Measurements from ENCODE around the gene C14orf119.

C14orf119 gene

GRCh38 chr14:23094666-23095195 is 574 bp upstream of the C14orf119 start, which contains the start of gene ACIN1:
TSS of gene ACIN1 (minus strand) at chr14:23095136. CDS start at chr14:23095112, 24 bp downstream.
- Histone ChIP-seq H3K36me3 (ENCODE audit: insufficient read depth, low read depth, low read length) (peaks cover 63% of the 10 kb centered on the region), H3K9ac (ENCODE audit: low read depth, low read length) (peak within 1 kb of the TSS; percentile 99)

GRCh38 chr14:23097786-23098185 is 2.5 kb downstream of the C14orf119 start:
- Histone ChIP-seq H3K36me3 (ENCODE audit: insufficient read depth, low read depth, low read length) (peaks cover 32% of the 10 kb centered on the region), H3K4me1 (ENCODE audit: insufficient read depth, low read length) (peaks cover 6% of the 10 kb centered on the region; the same call in 1 of the 2 replicates), H3K9ac (ENCODE audit: low read depth, low read length) (no peak overlapping the region), H3K27ac (ENCODE audit: low read length) (no peak overlapping the region), H3K9me3 (ENCODE audit: insufficient read depth, low read depth, low read length) (no peaks in the 10 kb centered on the region), H3K27me3 (ENCODE audit: insufficient read depth, low read length) (no peaks in the 10 kb centered on the region), H3K4me3 (ENCODE audit: low read length) (no peak overlapping the region)

More at GRCh38 chr14:23094666-23095195, 574 bp upstream of the C14orf119 start, which contains the start of gene ACIN1:
- H3K27me3 ChIP-seq (ENCODE audit: insufficient read depth, low read length): no peaks in the 10 kb centered on the region
- H3K27ac ChIP-seq (ENCODE audit: low read length): peak within 1 kb of the TSS; percentile 97
- H3K9me3 ChIP-seq (ENCODE audit: insufficient read depth, low read depth, low read length): no peaks in the 10 kb centered on the region
- peaks cover 6% of the 10 kb centered on the region; the same call in 1 of the 2 replicates for H3K4me1 ChIP-seq (ENCODE audit: insufficient read depth, low read length)
- peak within 1 kb of the TSS; percentile 92 for H3K4me3 ChIP-seq (ENCODE audit: low read length)

GRCh38 chr14:23099212-23099861 is 4.0 kb downstream of the C14orf119 start:
- no peaks in the 10 kb centered on the region for H3K27me3 ChIP-seq (ENCODE audit: insufficient read depth, low read length)
- no peak overlapping the region for H3K4me3 ChIP-seq (ENCODE audit: low read length)
- no peaks in the 10 kb centered on the region for H3K9me3 ChIP-seq (ENCODE audit: insufficient read depth, low read depth, low read length)
- H3K36me3 ChIP-seq (ENCODE audit: insufficient read depth, low read depth, low read length): peaks cover 24% of the 10 kb centered on the region
- H3K4me1 ChIP-seq (ENCODE audit: insufficient read depth, low read length): peaks cover 7% of the 10 kb centered on the region; the same call in 1 of the 2 replicates
- H3K9ac ChIP-seq (ENCODE audit: low read depth, low read length): no peak overlapping the region
- H3K27ac ChIP-seq (ENCODE audit: low read length): no peak overlapping the region

- peaks cover 15% of the 10 kb centered on the region; the same call in 1 of the 2 replicates for H3K4me1 ChIP-seq (ENCODE audit: insufficient read depth, low read length)
- H3K27ac ChIP-seq (ENCODE audit: low read length): no peak overlapping the region
- H3K36me3 ChIP-seq (ENCODE audit: insufficient read depth, low read depth, low read length): peaks cover 24% of the 10 kb centered on the region
- no peak overlapping the region for H3K9ac ChIP-seq (ENCODE audit: low read depth, low read length)
- H3K27me3 ChIP-seq (ENCODE audit: insufficient read depth, low read length): no peaks in the 10 kb centered on the region; the same call in 1 of the 2 replicates
- no peak overlapping the region for H3K4me3 ChIP-seq (ENCODE audit: low read length)
- no peaks in the 10 kb centered on the region for H3K9me3 ChIP-seq (ENCODE audit: insufficient read depth, low read depth, low read length)
Measured at GRCh38 chr14:23101213-23101970, 6.1 kb downstream of the C14orf119 start.

- Histone ChIP-seq H3K9ac (ENCODE audit: low read depth, low read length) (no peak overlapping the region), H3K27ac (ENCODE audit: low read length) (no peak overlapping the region), H3K9me3 (ENCODE audit: insufficient read depth, low read depth, low read length) (no peaks in the 10 kb centered on the region), H3K4me3 (ENCODE audit: low read length) (no peak overlapping the region), H3K4me1 (ENCODE audit: insufficient read depth, low read length) (peaks cover 14% of the 10 kb centered on the region; the same call in 1 of the 2 replicates), H3K27me3 (ENCODE audit: insufficient read depth, low read length) (no peaks in the 10 kb centered on the region; the same call in 1 of the 2 replicates), H3K36me3 (ENCODE audit: insufficient read depth, low read depth, low read length) (peaks cover 22% of the 10 kb centered on the region)
Measured at GRCh38 chr14:23101986-23102625, 6.8 kb downstream of the C14orf119 start.

- H3K27me3 ChIP-seq (ENCODE audit: insufficient read depth, low read length): no peaks in the 10 kb centered on the region; the same call in 1 of the 2 replicates
- no peak overlapping the region for H3K4me3 ChIP-seq (ENCODE audit: low read length)
- no peaks in the 10 kb centered on the region for H3K9me3 ChIP-seq (ENCODE audit: insufficient read depth, low read depth, low read length)
- H3K36me3 ChIP-seq (ENCODE audit: insufficient read depth, low read depth, low read length): peaks cover 15% of the 10 kb centered on the region
- H3K9ac ChIP-seq (ENCODE audit: low read depth, low read length): no peak overlapping the region
- no peak overlapping the region for H3K27ac ChIP-seq (ENCODE audit: low read length)
- peaks cover 13% of the 10 kb centered on the region; the same call in 1 of the 2 replicates for H3K4me1 ChIP-seq (ENCODE audit: insufficient read depth, low read length)
Measured at GRCh38 chr14:23102801-23103200, 7.5 kb downstream of the C14orf119 start.

GRCh38 chr14:23103581-23103980 is 8.3 kb downstream of the C14orf119 start:
- Histone ChIP-seq H3K36me3 (ENCODE audit: insufficient read depth, low read depth, low read length) (peaks cover 7% of the 10 kb centered on the region), H3K27me3 (ENCODE audit: insufficient read depth, low read length) (no peaks in the 10 kb centered on the region; the same call in 1 of the 2 replicates)

GRCh38 chr14:23104070-23104590 is 8.8 kb downstream of the C14orf119 start:
- H3K4me3 ChIP-seq (ENCODE audit: low read length): no peak overlapping the region
- 0 out of 2 replicates have a peak, but pooled peaks cover 5% of the 10 kb centered on the region for H3K9me3 ChIP-seq (ENCODE audit: insufficient read depth, low read depth, low read length)
- H3K4me1 ChIP-seq (ENCODE audit: insufficient read depth, low read length): peaks cover 13% of the 10 kb centered on the region; the same call in 1 of the 2 replicates
- H3K9ac ChIP-seq (ENCODE audit: low read depth, low read length): no peak overlapping the region
- no peaks in the 10 kb centered on the region; the same call in 1 of the 2 replicates for H3K27me3 ChIP-seq (ENCODE audit: insufficient read depth, low read length)
- no peak overlapping the region for H3K27ac ChIP-seq (ENCODE audit: low read length)
- peaks cover 2% of the 10 kb centered on the region for H3K36me3 ChIP-seq (ENCODE audit: insufficient read depth, low read depth, low read length)

More at GRCh38 chr14:23103581-23103980, 8.3 kb downstream of the C14orf119 start:
- Histone ChIP-seq H3K9ac (ENCODE audit: low read depth, low read length) (no peak overlapping the region), H3K4me3 (ENCODE audit: low read length) (no peak overlapping the region), H3K9me3 (ENCODE audit: insufficient read depth, low read depth, low read length) (0 out of 2 replicates have a peak, but pooled peaks cover 1% of the 10 kb centered on the region), H3K27ac (ENCODE audit: low read length) (no peak overlapping the region), H3K4me1 (ENCODE audit: insufficient read depth, low read length) (peaks cover 13% of the 10 kb centered on the region; the same call in 1 of the 2 replicates)

- Histone ChIP-seq H3K36me3 (ENCODE audit: insufficient read depth, low read depth, low read length) (no peaks in the 10 kb centered on the region), H3K9me3 (ENCODE audit: insufficient read depth, low read depth, low read length) (0 out of 2 replicates have a peak, but pooled peaks cover 5% of the 10 kb centered on the region), H3K9ac (ENCODE audit: low read depth, low read length) (peak within 1 kb of the TSS; percentile 24; the same call in 1 of the 2 replicates), H3K4me1 (ENCODE audit: insufficient read depth, low read length) (peaks cover 13% of the 10 kb centered on the region; the same call in 1 of the 2 replicates), H3K27ac (ENCODE audit: low read length) (no peak within 1 kb of the TSS), H3K27me3 (ENCODE audit: insufficient read depth, low read length) (no peaks in the 10 kb centered on the region; the same call in 1 of the 2 replicates), H3K4me3 (ENCODE audit: low read length) (no peak within 1 kb of the TSS)
Measured at GRCh38 chr14:23104591-23105347, 9.5 kb downstream of the C14orf119 start, which contains the start of gene CIROP. TSS of gene CIROP (minus strand) at chr14:23104989. CDS start at chr14:23104920, 69 bp downstream.

GRCh38 chr14:23105348-23105824 is 10.1 kb downstream of the C14orf119 start:
- Histone ChIP-seq H3K27ac (ENCODE audit: low read length) (no peak overlapping the region), H3K4me1 (ENCODE audit: insufficient read depth, low read length) (peaks cover 13% of the 10 kb centered on the region; the same call in 1 of the 2 replicates), H3K36me3 (ENCODE audit: insufficient read depth, low read depth, low read length) (no peaks in the 10 kb centered on the region), H3K9ac (ENCODE audit: low read depth, low read length) (peak overlapping the region; percentile 24; the same call in 1 of the 2 replicates), H3K9me3 (ENCODE audit: insufficient read depth, low read depth, low read length) (0 out of 2 replicates have a peak, but pooled peaks cover 5% of the 10 kb centered on the region), H3K4me3 (ENCODE audit: low read length) (no peak overlapping the region), H3K27me3 (ENCODE audit: insufficient read depth, low read length) (peaks cover 1% of the 10 kb centered on the region)
